D721Med (cell line): ENCODE measurements around the gene DFFB.
"Not testable (repeated sequence)": the region's sequence is repeated elsewhere in the genome, so short reads cannot be mapped to it uniquely, and the experiment has no call there.

Experiments used
- DNase-seq: peaks from one replicate; pipeline ENCODE4 v3.0.0; 2011; ENCODE audit warnings: low spot score; ENCODE audit not compliant: insufficient read length
- FAIRE-seq: peaks from 2 replicates; lab custom pipeline; 2011; peaks lifted over from hg19 to GRCh38; lab: Jason Lieb, UNC
- CTCF ChIP-seq: IDR thresholded peaks from 2 replicates; pipeline ENCODE4 v1.5.1; 2012; ENCODE audit warnings: mild to moderate bottlenecking, control low read depth; ENCODE audit not compliant: insufficient read depth; ENCODE audit errors: missing control alignments

DFFB gene

DNA sequence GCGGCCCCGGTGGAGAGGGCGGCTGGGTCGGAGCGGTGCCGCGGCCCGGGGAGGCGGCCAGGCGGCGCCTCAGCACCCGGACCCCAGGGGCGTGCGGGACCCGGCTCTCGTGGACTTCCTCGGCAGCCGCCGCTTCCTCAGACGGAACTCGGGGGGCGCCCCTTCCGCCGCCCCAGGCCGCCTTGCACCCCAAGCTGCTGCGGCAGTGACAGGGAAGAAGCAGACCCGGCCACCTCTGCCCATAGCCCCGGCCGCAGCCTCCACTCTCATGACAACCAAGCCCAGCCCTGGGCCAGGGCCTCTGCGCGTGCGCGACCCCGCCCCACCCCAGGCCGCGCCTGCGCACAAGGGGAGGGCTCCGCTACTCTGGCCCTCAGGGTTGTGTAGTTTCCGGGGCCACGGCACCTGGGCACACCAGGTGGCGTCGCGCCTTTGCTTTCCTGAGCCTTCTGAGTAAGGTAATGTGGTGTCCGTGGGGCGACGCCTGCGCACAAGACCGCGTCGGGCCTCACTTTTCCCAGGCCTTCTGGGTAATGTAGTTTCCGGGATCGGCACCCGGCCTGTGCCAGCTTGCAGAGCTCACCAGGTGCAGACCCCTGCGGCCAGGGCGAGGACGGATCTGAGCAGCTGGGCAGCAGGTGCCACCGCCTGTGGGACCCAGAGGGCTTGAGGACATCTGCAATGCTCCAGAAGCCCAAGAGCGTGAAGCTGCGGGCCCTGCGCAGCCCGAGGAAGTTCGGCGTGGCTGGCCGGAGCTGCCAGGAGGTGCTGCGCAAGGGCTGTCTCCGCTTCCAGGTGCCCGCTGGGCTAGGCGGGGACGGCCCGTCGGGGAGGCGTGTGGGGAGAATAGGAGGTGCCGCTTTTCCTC lies at the start of gene DFFB, which contains the start of gene CEP104:
Gene DFFB, plus strand, starts transcription at position 554 of the 868 bp plus-strand sequence. Its CDS starts 128 bp downstream, at position 682.
Gene CEP104, minus strand, starts transcription at position 289 of the 868 bp plus-strand sequence. CDS start 4,804 bp downstream, outside the sequence.
- peak; percentile 86 for DNase-seq
- peak; percentile 11 for TF ChIP-seq CTCF
- no peak for FAIRE-seq

GRCh38 chr1:3807769-3808168 lies 49.5 kb upstream of the DFFB start:
- DNase-seq (no peak), FAIRE-seq (no peak)
- TF ChIP-seq CTCF, result no peak

DNA sequence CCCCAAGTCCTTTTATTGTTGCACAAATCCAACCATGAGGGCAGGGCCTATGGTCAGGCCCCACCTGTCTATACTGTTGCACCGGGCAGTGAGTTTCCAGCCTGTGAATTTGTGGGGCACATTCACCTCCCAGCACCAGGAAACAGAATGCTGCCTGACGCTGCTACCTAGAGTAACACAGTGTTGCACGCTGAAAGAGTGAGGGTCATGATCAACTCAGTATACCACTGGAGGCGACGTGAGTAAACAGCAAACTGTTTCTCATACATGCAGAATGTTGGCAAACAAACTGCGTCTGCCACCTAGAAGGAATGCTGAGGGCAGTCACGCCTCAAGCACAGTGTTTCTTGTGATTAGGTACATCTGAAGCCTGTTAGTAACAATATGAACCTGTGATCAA lies 47.6 kb upstream of the DFFB start:
- DNase-seq (no peak), FAIRE-seq (no peak)
- no peak for TF ChIP-seq CTCF

GRCh38 chr1:3810149-3810761 lies 47.0 kb upstream of the DFFB start:
- FAIRE-seq, DNase-seq: not testable (repeated sequence)

GRCh38 chr1:3811595-3811911 lies 45.7 kb upstream of the DFFB start:
- DNase-seq (no peak), FAIRE-seq (no peak)
- no peak for TF ChIP-seq CTCF

- TF ChIP-seq CTCF, result no peak
- no peak for FAIRE-seq
- DNase-seq, result no peak
These were observed 43.2 kb upstream of the DFFB start for GRCh38 chr1:3814065-3814464.

GRCh38 chr1:3814771-3815561 lies 42.3 kb upstream of the DFFB start:
- no peak for FAIRE-seq
- no peak for TF ChIP-seq CTCF
- DNase-seq, result no peak
